Activated naive CD8-positive, alpha-beta T cell treated with anti-CD3 and anti-CD28 coated beads, Interleukin-2, amount 50 U/mL, for 24 hours (primary cell): ENCODE data around the gene BICRAL.
"Not testable (repeated sequence)": the region's sequence is repeated elsewhere in the genome, so short reads cannot be mapped to it uniquely, and the experiment has no call there.

ENCODE experiments used
- ATAC-seq: fragments of 150-1000 bp; cut with Tn5 transposase; one replicate; pipeline ENCODE4 v1.10.0; 2021
- DNase-seq: peaks from one replicate; pipeline ENCODE4 v3.0.0; 2021
- H3K27ac Mint-ChIP-seq: one replicate; pipeline ENCODE4 v1.8.0; 2021; ENCODE audit warnings: mild to moderate bottlenecking, mixed read lengths
- H3K27me3 Mint-ChIP-seq: one replicate; pipeline ENCODE4 v1.8.0; 2021; ENCODE audit warnings: mixed read lengths
- H3K36me3 Mint-ChIP-seq: one replicate; pipeline ENCODE4 v1.8.0; 2021; ENCODE audit warnings: low read depth, mixed read lengths
- H3K4me1 Mint-ChIP-seq: one replicate; pipeline ENCODE4 v1.8.0; 2021; ENCODE audit warnings: mixed read lengths
- H3K4me3 Mint-ChIP-seq: one replicate; pipeline ENCODE4 v1.8.0; 2021; ENCODE audit warnings: mild to moderate bottlenecking, moderate library complexity, mixed read lengths
- H3K9me3 Mint-ChIP-seq: one replicate; pipeline ENCODE4 v1.8.0; 2021; ENCODE audit warnings: mixed read lengths

Gene BICRAL

DNA sequence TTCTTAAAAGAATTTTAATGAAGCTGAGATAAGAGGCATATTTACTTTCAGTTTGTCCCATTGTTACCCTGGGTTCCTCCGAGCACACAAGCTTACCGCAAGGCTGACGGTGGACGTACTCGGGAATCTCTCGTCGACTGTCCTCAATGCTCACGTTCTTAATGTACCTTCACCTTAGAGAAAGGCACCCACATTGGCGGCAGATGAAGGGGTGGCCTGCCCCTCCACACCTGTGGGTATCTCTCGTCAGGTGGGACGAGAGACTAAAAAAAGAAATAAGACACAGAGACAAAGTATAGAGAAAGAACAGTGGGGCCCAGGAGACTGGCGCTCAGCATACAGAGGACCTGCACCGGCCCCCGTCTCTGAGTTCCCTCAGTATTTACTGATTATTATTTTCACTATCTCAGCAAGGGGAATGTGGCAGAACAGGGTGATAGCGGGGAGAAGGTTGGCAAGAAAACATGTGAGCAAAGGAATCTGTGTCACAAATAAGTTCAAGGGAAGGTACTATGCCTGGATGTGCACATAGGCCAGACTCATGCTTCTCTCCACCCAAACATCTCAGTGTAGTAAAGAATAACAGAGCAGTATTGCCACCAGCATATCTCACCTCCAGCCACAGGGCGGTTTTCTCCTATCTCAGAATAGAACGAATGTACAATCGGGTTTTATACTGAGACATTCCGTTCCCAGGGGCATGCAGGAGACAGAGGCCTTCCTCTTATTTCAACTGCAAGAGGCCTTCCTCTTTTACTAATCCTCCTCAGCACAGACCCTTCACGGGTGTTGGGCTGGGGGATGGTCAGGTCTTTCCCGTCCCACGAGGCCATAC is 120.8 kb downstream of the BICRAL start:
- not testable (repeated sequence) for H3K27ac Mint-ChIP-seq, DNase-seq, H3K36me3 Mint-ChIP-seq, H3K9me3 Mint-ChIP-seq, H3K4me3 Mint-ChIP-seq, H3K27me3 Mint-ChIP-seq, ATAC-seq
- H3K4me1 Mint-ChIP-seq = peaks cover 10% of the 10 kb centered on the region

DNA sequence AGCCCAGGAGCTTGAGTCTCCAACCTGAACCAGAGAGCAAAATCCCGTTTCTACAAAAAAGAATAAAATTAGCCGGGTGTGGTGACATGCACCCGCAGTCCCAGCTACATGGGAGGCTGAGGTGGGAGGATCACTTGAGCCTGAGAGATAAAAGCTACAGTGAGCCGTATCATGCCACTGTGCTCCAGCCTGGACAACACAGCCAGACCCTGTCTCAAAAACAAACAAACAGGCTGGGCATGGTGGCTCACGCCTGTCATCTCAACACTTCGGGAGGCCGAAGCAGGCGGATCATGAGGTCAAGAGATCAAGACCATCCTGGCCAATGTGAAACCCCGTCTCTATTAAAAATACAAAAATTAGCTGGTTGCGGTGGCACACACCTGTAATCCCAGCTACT is 122.6 kb downstream of the BICRAL start:
- DNase-seq = no peak
- H3K36me3 Mint-ChIP-seq = no peaks in the 10 kb centered on the region
- no peak overlapping the region for H3K4me3 Mint-ChIP-seq
- H3K4me1 Mint-ChIP-seq = peaks cover 8% of the 10 kb centered on the region
- H3K27ac Mint-ChIP-seq = no peak overlapping the region
- H3K9me3 Mint-ChIP-seq = no peaks in the 10 kb centered on the region
- no peak for ATAC-seq
- no peaks in the 10 kb centered on the region for H3K27me3 Mint-ChIP-seq

DNA sequence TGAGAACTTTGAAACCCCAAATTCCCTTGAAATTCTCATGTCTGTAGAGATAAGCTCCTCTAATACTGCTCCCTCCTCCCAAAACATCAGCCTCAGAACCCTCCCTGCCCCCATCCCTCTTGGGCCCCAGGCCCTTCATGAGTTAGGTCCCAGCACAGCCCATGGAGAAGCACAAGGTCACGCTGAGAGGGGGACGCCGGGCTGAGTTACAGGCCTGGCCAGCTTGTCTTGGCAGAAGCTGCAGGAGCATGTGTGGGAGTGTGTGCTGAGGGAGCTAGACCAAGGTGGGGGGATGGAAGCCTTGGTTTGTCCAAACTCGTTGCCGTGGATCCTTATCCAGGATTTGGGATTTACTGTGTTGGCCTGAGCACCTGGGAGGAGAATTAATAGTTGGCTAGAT is 125.5 kb downstream of the BICRAL start:
- DNase-seq (no peak), ATAC-seq (no peak)
- Mint-ChIP-seq H3K36me3 (no peaks in the 10 kb centered on the region), H3K27me3 (peaks cover 5% of the 10 kb centered on the region), H3K4me1 (peaks cover 3% of the 10 kb centered on the region), H3K27ac (no peak overlapping the region), H3K4me3 (no peak overlapping the region), H3K9me3 (no peaks in the 10 kb centered on the region)

DNA sequence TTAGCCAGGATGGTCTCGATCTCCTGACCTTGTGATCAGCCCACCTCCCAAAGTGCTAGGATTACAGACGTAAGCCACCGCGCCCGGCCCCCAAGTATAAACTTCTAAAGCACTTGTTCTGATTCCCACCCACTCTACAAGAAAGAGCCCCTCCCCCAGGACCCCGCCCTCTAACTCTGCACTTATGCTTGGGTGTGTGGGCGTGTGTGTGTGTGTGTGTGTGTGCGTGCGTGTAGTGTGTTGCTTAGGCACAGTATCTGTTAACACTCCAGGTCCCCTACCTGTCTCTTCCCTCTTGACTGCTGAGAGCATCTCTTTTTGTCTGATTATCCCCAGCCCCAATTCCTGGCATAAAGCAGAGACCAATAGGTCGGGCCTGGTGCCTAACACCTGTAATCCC is 128.0 kb downstream of the BICRAL start:
- Mint-ChIP-seq H3K9me3 (no peaks in the 10 kb centered on the region), H3K36me3 (no peaks in the 10 kb centered on the region), H3K27ac (no peak overlapping the region), H3K4me3 (no peak overlapping the region), H3K4me1 (peaks cover 3% of the 10 kb centered on the region), H3K27me3 (peaks cover 17% of the 10 kb centered on the region)
- ATAC-seq = no peak
- no peak for DNase-seq

DNA sequence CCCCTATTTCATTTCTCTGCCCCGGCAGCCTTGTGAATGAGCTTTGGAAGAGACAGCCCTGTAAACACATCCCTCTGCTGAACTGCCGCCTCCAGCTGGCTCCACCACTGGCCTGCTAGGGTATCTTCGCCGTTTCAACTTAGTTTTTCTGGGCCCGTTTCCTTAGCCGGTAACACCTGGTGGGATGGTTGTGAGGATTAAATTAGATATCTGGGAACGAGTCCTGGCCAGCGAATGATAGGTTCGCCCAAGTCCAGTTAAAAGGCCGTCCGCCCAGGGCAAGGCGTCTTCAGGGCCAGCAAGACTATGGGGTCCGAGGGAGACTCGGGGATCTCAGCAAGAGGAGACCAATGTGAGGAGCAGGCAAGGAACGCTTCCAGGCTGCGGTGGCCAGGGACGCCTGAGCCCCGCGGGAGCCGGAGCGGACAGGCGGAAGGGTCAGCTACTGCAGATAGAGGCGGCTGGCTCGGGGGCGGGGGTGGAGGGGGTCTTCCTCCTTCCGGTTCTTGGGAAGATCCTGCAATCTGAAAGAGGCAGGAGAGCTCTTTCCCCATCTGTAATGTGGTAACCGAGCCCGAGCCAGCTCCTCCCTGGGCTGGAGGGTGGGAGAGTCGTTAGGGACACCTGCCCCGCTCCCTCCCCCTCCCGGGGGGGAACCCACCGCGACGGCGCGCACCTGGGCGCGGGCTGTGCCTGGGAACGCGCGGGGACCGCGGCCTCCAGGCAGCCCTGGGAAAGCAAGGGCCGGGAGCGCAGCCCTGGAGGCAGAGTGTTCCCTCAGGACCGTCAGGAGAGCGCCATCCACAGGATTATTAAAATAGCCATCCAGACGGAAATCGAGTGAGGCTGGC is 129.5 kb downstream of the BICRAL start:
- DNase-seq = no peak
- peaks cover 3% of the 10 kb centered on the region for H3K4me1 Mint-ChIP-seq
- no peak overlapping the region for H3K27ac Mint-ChIP-seq
- ATAC-seq = no peak
- H3K9me3 Mint-ChIP-seq = no peaks in the 10 kb centered on the region
- H3K36me3 Mint-ChIP-seq = no peaks in the 10 kb centered on the region
- H3K4me3 Mint-ChIP-seq = peak overlapping the region; percentile 29
- peaks cover 17% of the 10 kb centered on the region for H3K27me3 Mint-ChIP-seq

DNA sequence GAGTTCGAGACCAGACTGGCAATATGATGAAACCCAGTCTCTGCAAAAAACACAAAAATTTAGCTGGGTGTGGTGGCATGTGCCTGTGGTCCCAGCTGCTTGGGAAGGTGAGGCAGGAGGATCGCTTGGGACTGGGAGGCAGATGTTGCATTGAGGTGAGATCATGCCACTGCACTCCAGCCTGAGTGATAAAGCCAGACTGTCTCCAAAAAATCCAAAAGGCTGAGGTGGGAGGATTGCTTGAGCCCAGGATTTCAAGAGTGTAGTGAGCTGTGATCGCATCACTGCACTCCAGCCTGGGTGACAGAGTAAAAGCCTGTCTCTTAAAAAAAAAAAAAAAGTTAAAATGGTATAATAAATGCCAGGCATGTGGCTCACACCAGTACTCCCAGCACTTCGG is 132.7 kb downstream of the BICRAL start:
- H3K4me1 Mint-ChIP-seq = peaks cover 3% of the 10 kb centered on the region

DNA sequence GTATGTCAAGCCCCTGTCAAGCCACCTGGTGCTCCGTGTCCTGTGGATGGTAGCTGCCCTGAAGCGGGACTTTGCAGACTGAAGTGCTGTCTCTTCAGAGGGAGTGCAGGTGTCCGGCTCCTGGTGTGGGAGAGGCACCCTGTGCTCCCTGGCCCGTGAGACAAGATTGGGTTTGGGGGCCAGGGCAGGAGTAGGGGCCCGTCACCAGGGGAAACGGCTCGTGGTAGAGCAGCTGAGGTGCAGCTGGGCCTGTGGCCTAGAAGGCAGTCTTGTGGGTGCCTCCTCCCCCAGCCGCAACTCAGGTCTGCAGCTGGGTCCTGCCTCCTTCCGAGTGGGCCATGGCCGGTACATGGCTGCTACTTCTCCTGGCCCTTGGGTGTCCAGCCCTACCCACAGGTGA is 133.9 kb downstream of the BICRAL start, which contains the start of gene PTCRA:
Gene PTCRA (plus strand): TSS at position 322 of the 400 bp plus-strand sequence. CDS start 17 bp downstream, at position 339.
- peaks cover 3% of the 10 kb centered on the region for H3K4me1 Mint-ChIP-seq
- peaks cover 17% of the 10 kb centered on the region for H3K27me3 Mint-ChIP-seq
- no peak within 1 kb of the TSS for H3K4me3 Mint-ChIP-seq
- no peaks in the 10 kb centered on the region for H3K36me3 Mint-ChIP-seq
- DNase-seq = no peak
- no peaks in the 10 kb centered on the region for H3K9me3 Mint-ChIP-seq
- peak; percentile 40 for ATAC-seq
- H3K27ac Mint-ChIP-seq = no peak within 1 kb of the TSS

More for the DNA sequence above, 132.7 kb downstream of the BICRAL start:
- Mint-ChIP-seq H3K27me3 (peaks cover 17% of the 10 kb centered on the region), H3K27ac (no peak overlapping the region), H3K9me3 (no peaks in the 10 kb centered on the region), H3K36me3 (no peaks in the 10 kb centered on the region), H3K4me3 (no peak overlapping the region)
- DNase-seq = no peak
- no peak for ATAC-seq

DNA sequence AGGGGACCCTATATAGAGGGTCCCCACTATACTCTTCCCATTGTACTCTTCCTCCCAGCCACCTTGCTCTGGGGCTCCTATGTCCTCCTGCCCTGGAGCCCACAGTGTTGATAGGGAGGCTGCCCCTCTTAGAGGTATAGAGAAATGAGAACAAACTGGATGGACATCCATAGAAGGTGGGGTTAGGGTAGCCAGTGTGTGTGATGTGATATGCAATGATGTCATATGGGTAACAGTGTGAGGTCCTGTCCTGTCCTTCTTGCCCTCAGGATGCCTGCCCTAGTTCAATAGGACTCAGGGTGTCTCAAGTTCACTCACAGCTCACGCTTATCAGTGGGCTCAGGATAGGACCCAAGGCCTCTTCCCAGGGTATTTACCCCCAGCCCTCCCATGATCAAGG is 134.4 kb downstream of the BICRAL start:
- Mint-ChIP-seq H3K27me3 (peaks cover 14% of the 10 kb centered on the region), H3K27ac (no peak overlapping the region), H3K4me3 (no peak overlapping the region), H3K9me3 (no peaks in the 10 kb centered on the region), H3K4me1 (peaks cover 1% of the 10 kb centered on the region), H3K36me3 (no peaks in the 10 kb centered on the region)
- no peak for DNase-seq
- no peak for ATAC-seq
